Keratinocyte (primary cell): Measurements from ENCODE around the gene RASSF7. TPM values are rescaled to one million over a fixed set of nuclear protein-coding genes. Genes with fewer than 3 reads are reported as not detected.
A peak's percentile ranks its signal among the peaks of the same experiment; 100 is the strongest.

Source experiments
- DNase-seq: peaks from one replicate; pipeline ENCODE4 v3.0.0-alpha.2; 2011; ENCODE audit warnings: low read depth, missing footprints, low spot score
- FAIRE-seq: peaks from 2 replicates; lab custom pipeline; 2011; peaks lifted over from hg19 to GRCh38; lab: Jason Lieb, UNC
- H2AFZ ChIP-seq: 2 replicates; pipeline ENCODE4 v1.6.0; 2012; ENCODE audit warnings: low read length, control low read depth, inconsistent platforms; ENCODE audit not compliant: control insufficient read depth
- H3K27ac ChIP-seq: 2 replicates; pipeline ENCODE4 v1.5.1; 2011; ENCODE audit warnings: low read length; ENCODE audit not compliant: control insufficient read depth, insufficient read depth
- H3K27me3 ChIP-seq: 3 replicates; pipeline ENCODE4 v1.6.0; 2011; ENCODE audit warnings: low read length; ENCODE audit not compliant: control insufficient read depth, insufficient read depth; ENCODE audit errors: extremely low read depth
- H3K36me3 ChIP-seq, 2 experiments: 2 replicates in 1 of 2; 3 replicates in 1 of 2; pipeline ENCODE4 v1.5.1; 2011; ENCODE audit warnings: low read length in 2 of 2, mild to moderate bottlenecking in 1 of 2; ENCODE audit not compliant: control insufficient read depth in 2 of 2, insufficient read depth in 2 of 2; ENCODE audit errors: extremely low read depth in 1 of 2
- H3K4me1 ChIP-seq: 3 replicates; pipeline ENCODE4 v1.5.1; 2011; ENCODE audit warnings: low read length; ENCODE audit not compliant: control insufficient read depth, insufficient read depth; ENCODE audit errors: extremely low read depth
- H3K4me2 ChIP-seq: 3 replicates; pipeline ENCODE4 v1.6.0; 2011; ENCODE audit warnings: low read depth, low read length; ENCODE audit not compliant: control insufficient read depth, insufficient read depth; ENCODE audit errors: extremely low read depth
- H3K4me3 ChIP-seq, 3 experiments: fragments of 200-600 bp in 1 of 3; sonication (generic) in 1 of 3; 2 replicates in 2 of 3; 3 replicates in 1 of 3; pipeline ENCODE4 v1.5.1; 2011 to 2016; ENCODE audit warnings: low read length in 3 of 3, mild to moderate bottlenecking in 3 of 3, control low read depth in 2 of 3, inconsistent platforms in 1 of 3, low read depth in 1 of 3, mixed read lengths in 1 of 3, mixed run types in 1 of 3, moderate library complexity in 1 of 3; ENCODE audit not compliant: control insufficient read depth in 2 of 3, insufficient read depth in 2 of 3; ENCODE audit errors: extremely low read depth in 1 of 3
- H3K79me2 ChIP-seq: 2 replicates; pipeline ENCODE4 v1.6.0; 2012; ENCODE audit warnings: low read length; ENCODE audit not compliant: control insufficient read depth, insufficient read depth
- H3K9ac ChIP-seq: 3 replicates; pipeline ENCODE4 v1.6.0; 2011; ENCODE audit warnings: low read length; ENCODE audit not compliant: control insufficient read depth, insufficient read depth; ENCODE audit errors: extremely low read depth
- H3K9me1 ChIP-seq: 3 replicates; pipeline ENCODE4 v1.6.0; 2011; ENCODE audit warnings: low read length; ENCODE audit not compliant: control insufficient read depth, insufficient read depth; ENCODE audit errors: extremely low read depth
- H3K9me3 ChIP-seq: 2 replicates; pipeline ENCODE4 v1.5.1; 2012; ENCODE audit warnings: low read depth, low read length; ENCODE audit not compliant: control insufficient read depth
- H4K20me1 ChIP-seq: 3 replicates; pipeline ENCODE4 v1.6.0; 2011; ENCODE audit warnings: low read length; ENCODE audit not compliant: control insufficient read depth, insufficient read depth; ENCODE audit errors: extremely low read depth
- CTCF ChIP-seq, 3 experiments: IDR thresholded peaks in 1 of 3; conservative IDR thresholded peaks in 1 of 3; optimal IDR thresholded peaks in 1 of 3; 2 replicates in 2 of 3; 3 replicates in 1 of 3; pipeline versions ENCODE3 to v1.5.1; 2011; ENCODE audit warnings: low read length in 3 of 3, mild to moderate bottlenecking in 3 of 3, moderate library complexity in 2 of 3, control low read depth in 1 of 3, inconsistent platforms in 1 of 3; ENCODE audit not compliant: insufficient read depth in 2 of 3; ENCODE audit errors: extremely low read depth in 1 of 3
- EZH2 ChIP-seq: IDR thresholded peaks from one replicate; pipeline ENCODE4 v1.6.1; 2012; ENCODE audit warnings: inconsistent platforms, mild to moderate bottlenecking, low read length, moderate library complexity
- dilution Hi-C: fragments of 300-500 bp; cut with MboI; formaldehyde crosslinking; loops from one replicate; pipeline ENCODE4 v1.7.0; 2020; ENCODE audit warnings: low sequenced_read_pairs; ENCODE audit not compliant: extremely low pct_ligation_motif_present
- polyA plus RNA-seq, 5 experiments: library from polyadenylated mRNA; depleted of rRNA in 3 of 5; stranded (reverse) in 3 of 5; stranded (forward) in 1 of 5; unstranded in 1 of 5; fragments of >200 nt; gene quantifications; 1 replicate in 1 of 5; 2 replicates in 3 of 5; 3 replicates in 1 of 5; pipeline versions ENCODE4 v1.2.1 to v1.2.3, GENCODE V29; 2011 to 2012; ENCODE audit warnings: missing spikeins in 2 of 5, low read depth in 1 of 5, low replicate concordance in 1 of 5

Gene RASSF7
- polyA plus RNA-seq, 1 donor (not counting 4 experiments of a cell fraction or from before 2014, with no cell fraction given): 24.3 TPM

- TF ChIP-seq EZH2: no peak
- TF ChIP-seq CTCF (optimal IDR thresholded peaks at IDR 0.05 in 1 of 3, IDR thresholded peaks at IDR 0.05 in 1 of 3, conservative IDR thresholded peaks at IDR 0.05 in 1 of 3; ENCODE audit: extremely low read depth in 1 of 3, insufficient read depth in 2 of 3, low read length in 3 of 3): peak in 2 of 3 experiments; percentile 15 to 16
- H3K9me1 ChIP-seq: no peaks in the 10 kb centered on the region
- no peak overlapping the region for H3K4me2 ChIP-seq
- peaks cover 48 to 53% of the 10 kb centered on the region in 2 experiments for H3K36me3 ChIP-seq
- H3K27me3 ChIP-seq: no peaks in the 10 kb centered on the region
- no peak overlapping the region for H2AFZ ChIP-seq
- FAIRE-seq (no peak), DNase-seq (no peak)
- dilution Hi-C loops: no loop called here
- H3K4me1 ChIP-seq: no peaks in the 10 kb centered on the region
- no peaks in the 10 kb centered on the region for H4K20me1 ChIP-seq
- peaks cover 43% of the 10 kb centered on the region for H3K79me2 ChIP-seq
- no peak overlapping the region for H3K4me3 ChIP-seq
- no peak overlapping the region for H3K27ac ChIP-seq
- H3K9ac ChIP-seq: no peak overlapping the region
- no peaks in the 10 kb centered on the region for H3K9me3 ChIP-seq
These were observed 36.5 kb downstream of the RASSF7 start for GRCh38 chr11:597166-597725.

GRCh38 chr11:598005-598680, 37.4 kb downstream of the RASSF7 start:
- H3K36me3 ChIP-seq: peaks cover 44 to 53% of the 10 kb centered on the region in 2 experiments
- H3K9me3 ChIP-seq: no peaks in the 10 kb centered on the region
- H3K9me1 ChIP-seq: no peaks in the 10 kb centered on the region
- no peak overlapping the region for H2AFZ ChIP-seq
- no peak overlapping the region for H3K27ac ChIP-seq
- DNase-seq (no peak), FAIRE-seq (no peak)
- no peak overlapping the region for H3K9ac ChIP-seq
- H3K4me2 ChIP-seq: no peak overlapping the region
- H3K79me2 ChIP-seq: peaks cover 36% of the 10 kb centered on the region
- no peaks in the 10 kb centered on the region for H3K4me1 ChIP-seq
- dilution Hi-C loops: no loop called here
- H3K27me3 ChIP-seq: no peaks in the 10 kb centered on the region
- H3K4me3 ChIP-seq: no peak overlapping the region
- TF ChIP-seq EZH2 (no peak), CTCF (optimal IDR thresholded peaks at IDR 0.05 in 1 of 3, IDR thresholded peaks at IDR 0.05 in 1 of 3, conservative IDR thresholded peaks at IDR 0.05 in 1 of 3; ENCODE audit: extremely low read depth in 1 of 3, insufficient read depth in 2 of 3, low read length in 3 of 3) (no peak)
- no peaks in the 10 kb centered on the region for H4K20me1 ChIP-seq
